Aorta (tissue), 5 donors: Measurements from ENCODE around the gene SPRR5. TPM values are rescaled to one million over a fixed set of nuclear protein-coding genes. Genes with fewer than 3 reads are reported as not detected.

Experiments used
- ATAC-seq: fragments of 200-7000 bp; cut with Tn5 transposase; one replicate; pipeline ENCODE4 v1.9.1; 2022; ENCODE audit warnings: moderate library complexity; ENCODE audit not compliant: low FRiP score
- DNase-seq, 2 donors: peaks; one replicate each; pipeline ENCODE4 v3.0.0-alpha.2; 2020
- H3K27ac ChIP-seq, 2 donors: one replicate each; pipeline ENCODE4 v1.5.1; 2013; ENCODE audit warnings: low read length in 2 of 2, mild to moderate bottlenecking in 2 of 2, moderate library complexity in 2 of 2, control low read depth in 1 of 2, inconsistent platforms in 1 of 2, low read depth in 1 of 2
- H3K27me3 ChIP-seq, 2 donors: one replicate each; pipeline ENCODE4 v1.6.1; 2013; ENCODE audit warnings: control low read depth in 1 of 2, low read length in 1 of 2, mild to moderate bottlenecking in 1 of 2, moderate library complexity in 1 of 2; ENCODE audit not compliant: insufficient read depth in 2 of 2, control insufficient read depth in 1 of 2
- H3K36me3 ChIP-seq, 2 donors: one replicate each; pipeline ENCODE4 v1.6.1; 2013; ENCODE audit warnings: control low read depth in 1 of 2, low read length in 1 of 2, mild to moderate bottlenecking in 1 of 2; ENCODE audit not compliant: insufficient read depth in 2 of 2, control insufficient read depth in 1 of 2
- H3K4me1 ChIP-seq, 2 donors: one replicate each; pipeline ENCODE4 v1.6.1; 2013; ENCODE audit warnings: low read length in 2 of 2, control low read depth in 1 of 2, mild to moderate bottlenecking in 1 of 2, moderate library complexity in 1 of 2; ENCODE audit not compliant: insufficient read depth in 2 of 2, control insufficient read depth in 1 of 2
- H3K4me3 ChIP-seq, 2 donors: one replicate each; pipeline ENCODE4 v1.5.1; 2013; ENCODE audit warnings: low read length in 2 of 2, control low read depth in 1 of 2, mild to moderate bottlenecking in 1 of 2
- H3K9me3 ChIP-seq: one replicate; pipeline ENCODE4 v1.6.1; 2013; ENCODE audit warnings: mild to moderate bottlenecking, low read length; ENCODE audit not compliant: control insufficient read depth
- WGBS, 2 donors: extraction: QIAGEN DNeasy Blood & Tissue Kit; methylation state at CpG; one replicate each; pipeline ENCODE4 v1.1.7; 2013; 5-methylcytosine and 5-hydroxymethylcytosine counted together
- intact Hi-C, 2 donors: fragments of 100-400 bp; cut with DNase I; formaldehyde crosslinking; loops; one replicate each; pipeline versions ENCODE4 v1.14.2 to v1.15.0; 2022
- polyA plus RNA-seq, 2 donors: library from polyadenylated mRNA; stranded (reverse); fragments of 200-250 nt; gene quantifications; one replicate each; pipeline ENCODE4 v1.2.3, GENCODE V29; 2013
- total RNA-seq, 2 donors: library from RNA; stranded (reverse); fragmentation: NEBNext Ultra II Directional; extraction: Animal tissue kit (Norgen Biotek cat#: 25700); gene quantifications; one replicate each; pipeline ENCODE4 v1.2.1, GENCODE V29; 2021
- donor health status: healthy with polysubstance abuse.
- donor health status: Bipolar disorder and iron deficiency.
- donor health status: DM: no; HTN: no; CAD: no.
- donor health status: DM: no; HTN: no; CAD: no.
- donor health status: DM: yes; HTN: yes; CAD: no.

Gene SPRR5
- total and polyA plus RNA-seq, 4 donors = not detected

DNA sequence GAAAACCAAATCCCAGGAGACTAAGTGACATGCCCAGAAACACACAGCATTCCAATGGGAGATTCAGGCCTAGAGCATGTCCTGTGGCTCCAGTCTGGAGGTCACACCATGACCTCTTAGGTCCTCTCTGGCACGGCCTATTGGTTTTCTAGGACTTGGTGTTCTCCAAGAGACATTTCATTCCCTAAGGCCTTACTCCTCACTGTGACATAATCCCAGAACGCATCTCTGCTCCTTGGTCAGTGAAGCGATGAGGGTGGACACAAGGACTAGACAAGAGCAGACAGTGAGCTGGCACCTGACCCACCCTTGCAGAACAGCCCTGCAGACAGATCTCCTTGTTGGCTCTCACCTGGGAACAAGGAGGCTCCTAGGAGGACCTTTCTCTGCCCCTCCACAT is 37.8 kb upstream of the SPRR5 start:
- intact Hi-C loops = no loop called here
- Histone ChIP-seq H3K27me3 (no peaks in the 10 kb centered on the region), H3K27ac (no peak overlapping the region), H3K36me3 (no peaks in the 10 kb centered on the region), H3K4me1 (no peaks in the 10 kb centered on the region), H3K9me3 (peaks cover 1% of the 10 kb centered on the region), H3K4me3 (no peak overlapping the region)
- DNase-seq = no peak
- 84% methylated on average over 3 of the region's 3 CpGs for WGBS, 2 donors
- no peak for ATAC-seq

DNA sequence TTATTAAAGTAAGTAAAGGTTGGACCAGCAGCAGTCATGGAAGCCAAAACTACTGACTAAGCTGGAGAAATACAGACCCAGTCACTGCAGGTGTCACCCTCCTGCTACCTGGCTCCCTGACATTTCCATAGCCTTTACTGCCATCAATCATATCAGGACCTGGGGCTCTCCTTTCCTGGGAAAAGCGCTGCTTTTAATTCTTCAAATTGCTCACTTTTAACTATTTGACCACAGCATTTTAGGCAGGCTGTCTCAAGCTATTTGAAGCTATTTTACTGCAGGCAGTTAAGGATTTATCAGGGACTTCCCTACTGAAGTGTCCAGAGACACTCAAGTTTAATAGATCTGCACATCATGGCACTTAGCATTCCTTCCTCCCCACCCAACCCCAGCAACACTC is 34.5 kb upstream of the SPRR5 start:
- Histone ChIP-seq H3K36me3 (no peaks in the 10 kb centered on the region), H3K4me3 (no peak overlapping the region), H3K4me1 (no peaks in the 10 kb centered on the region), H3K27ac (no peak overlapping the region), H3K27me3 (peaks cover 0 to 2% of the 10 kb centered on the region in 2 donors), H3K9me3 (peaks cover 3% of the 10 kb centered on the region)
- WGBS, 2 donors = 50 to 58% methylated on average over 1 of the region's 1 CpG
- ATAC-seq = no peak
- intact Hi-C loops = no loop called here
- DNase-seq = no peak

GRCh38 chr1:152912900-152913299 is 34.1 kb upstream of the SPRR5 start:
- no peaks in the 10 kb centered on the region for H3K36me3 ChIP-seq
- 56 to 68% methylated on average over 5 of the region's 5 CpGs for WGBS, 2 donors
- DNase-seq (no peak), ATAC-seq (no peak)
- H3K27me3 ChIP-seq = peaks cover 0 to 2% of the 10 kb centered on the region in 2 donors
- H3K4me3 ChIP-seq = no peak overlapping the region
- intact Hi-C loops = no loop called here
- H3K9me3 ChIP-seq = peaks cover 3% of the 10 kb centered on the region
- H3K27ac ChIP-seq = no peak overlapping the region
- H3K4me1 ChIP-seq = no peaks in the 10 kb centered on the region

DNA sequence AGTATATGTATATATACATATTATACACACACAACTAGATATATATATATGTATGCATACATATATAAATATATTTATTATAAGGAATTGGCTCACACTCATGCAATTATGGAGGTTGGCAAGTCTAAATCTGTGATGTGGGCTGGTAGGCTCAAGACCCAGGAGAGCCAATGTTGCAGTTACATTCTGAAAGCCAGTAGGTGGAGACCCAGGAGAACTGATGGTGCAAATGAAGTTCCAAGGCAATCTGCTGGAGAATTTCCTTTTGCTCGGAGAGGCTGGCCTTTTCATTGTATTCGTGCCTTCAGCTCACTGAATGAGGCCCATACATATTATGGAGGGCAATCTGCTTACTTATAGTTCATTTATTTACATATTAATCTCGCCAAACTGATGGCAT is 29.2 kb upstream of the SPRR5 start:
- peaks cover 3% of the 10 kb centered on the region for H3K9me3 ChIP-seq
- DNase-seq (no peak), ATAC-seq (no peak)
- H3K36me3 ChIP-seq = no peaks in the 10 kb centered on the region
- no peaks in the 10 kb centered on the region for H3K4me1 ChIP-seq
- intact Hi-C loops = no loop called here
- H3K27me3 ChIP-seq = peaks cover 0 to 2% of the 10 kb centered on the region in 2 donors
- H3K4me3 ChIP-seq = no peak overlapping the region
- WGBS, 2 donors = 9 to 12% methylated on average over 3 of the region's 3 CpGs
- no peak overlapping the region for H3K27ac ChIP-seq

GRCh38 chr1:152919071-152919470 is 27.9 kb upstream of the SPRR5 start:
- H3K4me1 ChIP-seq = no peaks in the 10 kb centered on the region

GRCh38 chr1:152924191-152924590 is 22.8 kb upstream of the SPRR5 start:
- ATAC-seq = no peak
- 51 to 58% methylated on average over 2 of the region's 2 CpGs for WGBS, 2 donors
- no peaks in the 10 kb centered on the region for H3K36me3 ChIP-seq
- no peaks in the 10 kb centered on the region for H3K27me3 ChIP-seq
- H3K4me3 ChIP-seq = no peak overlapping the region
- no peaks in the 10 kb centered on the region for H3K4me1 ChIP-seq
- no peak for DNase-seq
- intact Hi-C loops = loop anchor here in 1 of 2 donors (5.0 kb wide), 1 partner anchor 57 kb away; no protein-coding TSS in a partner anchor
- peaks cover 3% of the 10 kb centered on the region for H3K9me3 ChIP-seq
- no peak overlapping the region for H3K27ac ChIP-seq

More at GRCh38 chr1:152919071-152919470, 27.9 kb upstream of the SPRR5 start:
- DNase-seq = no peak
- Histone ChIP-seq H3K36me3 (no peaks in the 10 kb centered on the region), H3K27ac (no peak overlapping the region), H3K27me3 (peaks cover 0 to 2% of the 10 kb centered on the region in 2 donors), H3K9me3 (peaks cover 3% of the 10 kb centered on the region), H3K4me3 (no peak overlapping the region)
- no peak for ATAC-seq
- intact Hi-C loops = no loop called here

GRCh38 chr1:152926091-152926490 is 20.9 kb upstream of the SPRR5 start:
- Histone ChIP-seq H3K27ac (no peak overlapping the region), H3K4me3 (no peak overlapping the region), H3K27me3 (no peaks in the 10 kb centered on the region), H3K4me1 (no peaks in the 10 kb centered on the region), H3K9me3 (peaks cover 3% of the 10 kb centered on the region), H3K36me3 (no peaks in the 10 kb centered on the region)
- ATAC-seq (no peak), DNase-seq (no peak)
- 71 to 73% methylated on average over 3 of the region's 3 CpGs for WGBS, 2 donors
- intact Hi-C loops = no loop called here

- no peaks in the 10 kb centered on the region for H3K36me3 ChIP-seq
- no peak overlapping the region for H3K27ac ChIP-seq
- no peaks in the 10 kb centered on the region for H3K4me1 ChIP-seq
- no peak overlapping the region for H3K4me3 ChIP-seq
- H3K9me3 ChIP-seq = peaks cover 3% of the 10 kb centered on the region
- intact Hi-C loops = no loop called here
- 85 to 87% methylated on average over 3 of the region's 3 CpGs for WGBS, 2 donors
- no peaks in the 10 kb centered on the region for H3K27me3 ChIP-seq
- DNase-seq = no peak
- ATAC-seq = no peak
Measured at GRCh38 chr1:152928671-152929070, 18.3 kb upstream of the SPRR5 start.

- DNase-seq (no peak), ATAC-seq (no peak)
- peaks cover 2% of the 10 kb centered on the region for H3K9me3 ChIP-seq
- intact Hi-C loops = no loop called here
- H3K27me3 ChIP-seq = no peaks in the 10 kb centered on the region
- 65 to 71% methylated on average over 4 of the region's 4 CpGs for WGBS, 2 donors
- H3K27ac ChIP-seq = no peak overlapping the region
- no peaks in the 10 kb centered on the region for H3K36me3 ChIP-seq
- H3K4me1 ChIP-seq = no peaks in the 10 kb centered on the region
- H3K4me3 ChIP-seq = no peak overlapping the region
Measured at GRCh38 chr1:152932170-152932811, 14.7 kb upstream of the SPRR5 start.
